ENCODE data around the gene AFF1.

AFF1 gene

GRCh38 chr4:86921608-86922252 lies 13.1 kb upstream of the AFF1 start:
- DNase-seq (ENCODE audit: low read depth in 2 of 3, low spot score in 1 of 3), result no peak

GRCh38 chr4:86924811-86925210 lies 10.0 kb upstream of the AFF1 start:
- DNase-seq (ENCODE audit: low read depth in 2 of 3, low spot score in 1 of 3), result no peak

- DNase-seq (ENCODE audit: low read depth in 2 of 3, low spot score in 1 of 3), result no peak
These were observed 8.2 kb upstream of the AFF1 start for GRCh38 chr4:86926435-86927086.

- peak in 2 of 3 donors; percentile 13 to 25 for DNase-seq (ENCODE audit: low read depth in 2 of 3, low spot score in 1 of 3)
These were observed 6.9 kb upstream of the AFF1 start for GRCh38 chr4:86927843-86928395.

GRCh38 chr4:86928400-86929255 lies 6.2 kb upstream of the AFF1 start:
- DNase-seq (ENCODE audit: low read depth in 2 of 3, low spot score in 1 of 3), result no peak

- DNase-seq (ENCODE audit: low read depth in 2 of 3, low spot score in 1 of 3), result no peak
These were observed 552 bp upstream of the AFF1 start for GRCh38 chr4:86934147-86934770.

- peak in 1 of 3 donors; percentile 19 for DNase-seq (ENCODE audit: low read depth in 2 of 3, low spot score in 1 of 3)
These were observed 698 bp downstream of the AFF1 start for GRCh38 chr4:86935566-86935852.

- peak; percentile 63 to 70 (median 63) for DNase-seq (ENCODE audit: low read depth in 2 of 3, low spot score in 1 of 3)
These were observed 1.3 kb downstream of the AFF1 start for GRCh38 chr4:86935853-86936733.

- DNase-seq (ENCODE audit: low read depth in 2 of 3, low spot score in 1 of 3), result no peak
These were observed 4.1 kb downstream of the AFF1 start for GRCh38 chr4:86938771-86939520.

GRCh38 chr4:86939729-86940575 lies 5.1 kb downstream of the AFF1 start:
- peak in 1 of 3 donors; percentile 30 for DNase-seq (ENCODE audit: low read depth in 2 of 3, low spot score in 1 of 3)

- no peak for DNase-seq (ENCODE audit: low read depth in 2 of 3, low spot score in 1 of 3)
These were observed 6.2 kb downstream of the AFF1 start for GRCh38 chr4:86940920-86941460.

- DNase-seq (ENCODE audit: low read depth in 2 of 3, low spot score in 1 of 3), result no peak
These were observed 7.4 kb downstream of the AFF1 start for GRCh38 chr4:86942185-86942666.

- no peak for DNase-seq (ENCODE audit: low read depth in 2 of 3, low spot score in 1 of 3)
These were observed 10.4 kb downstream of the AFF1 start for GRCh38 chr4:86944964-86945781.

GRCh38 chr4:86946868-86947500 lies 12.2 kb downstream of the AFF1 start:
- no peak for DNase-seq (ENCODE audit: low read depth in 2 of 3, low spot score in 1 of 3)

GRCh38 chr4:86947501-86948120 lies 12.8 kb downstream of the AFF1 start:
- no peak for DNase-seq (ENCODE audit: low read depth in 2 of 3, low spot score in 1 of 3)

GRCh38 chr4:86948276-86948675 lies 13.5 kb downstream of the AFF1 start:
- DNase-seq (ENCODE audit: low read depth in 2 of 3, low spot score in 1 of 3), result no peak
